Fibroblast of lung (primary cell): ENCODE results near the gene TENM4.

Experiments
- EZH2 ChIP-seq: IDR thresholded peaks from 2 replicates; pipeline ENCODE4 v1.5.1; 2012; ENCODE audit warnings: low read length, control low read depth, mild to moderate bottlenecking; ENCODE audit errors: missing control alignments
- TF ChIP-seq, protein P1 (sequence below), 2 donors: IDR thresholded peaks in 1 of 2; conservative IDR thresholded peaks in 1 of 2; 1 replicate in 1 of 2; 2 replicates in 1 of 2; pipeline ENCODE4 v1.5.1; 2011 to 2012; ENCODE audit warnings: low read length in 2 of 2, control low read depth in 1 of 2, inconsistent platforms in 1 of 2, low read depth in 1 of 2, mild to moderate bottlenecking in 1 of 2

DNA sequence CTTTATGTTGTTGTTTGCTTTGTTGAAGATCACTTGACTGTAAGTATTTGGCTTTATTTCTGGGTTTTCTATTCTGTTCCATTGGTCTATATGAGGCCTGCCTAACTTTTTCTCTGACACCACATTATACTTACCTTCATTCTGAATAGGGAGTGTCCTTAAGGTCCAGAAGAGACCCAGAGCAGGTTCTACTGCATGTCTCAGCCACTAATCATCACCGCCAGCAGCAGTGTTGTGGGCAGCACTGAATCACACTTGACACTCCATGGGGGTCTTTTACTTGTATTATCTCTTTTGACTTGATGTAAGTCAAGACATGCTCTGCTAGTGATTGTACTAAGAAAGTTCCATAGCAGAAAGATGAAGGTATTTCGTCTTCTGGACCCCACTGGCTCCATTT is 274.9 kb downstream of the TENM4 start:
- TF ChIP-seq, protein P1, sequence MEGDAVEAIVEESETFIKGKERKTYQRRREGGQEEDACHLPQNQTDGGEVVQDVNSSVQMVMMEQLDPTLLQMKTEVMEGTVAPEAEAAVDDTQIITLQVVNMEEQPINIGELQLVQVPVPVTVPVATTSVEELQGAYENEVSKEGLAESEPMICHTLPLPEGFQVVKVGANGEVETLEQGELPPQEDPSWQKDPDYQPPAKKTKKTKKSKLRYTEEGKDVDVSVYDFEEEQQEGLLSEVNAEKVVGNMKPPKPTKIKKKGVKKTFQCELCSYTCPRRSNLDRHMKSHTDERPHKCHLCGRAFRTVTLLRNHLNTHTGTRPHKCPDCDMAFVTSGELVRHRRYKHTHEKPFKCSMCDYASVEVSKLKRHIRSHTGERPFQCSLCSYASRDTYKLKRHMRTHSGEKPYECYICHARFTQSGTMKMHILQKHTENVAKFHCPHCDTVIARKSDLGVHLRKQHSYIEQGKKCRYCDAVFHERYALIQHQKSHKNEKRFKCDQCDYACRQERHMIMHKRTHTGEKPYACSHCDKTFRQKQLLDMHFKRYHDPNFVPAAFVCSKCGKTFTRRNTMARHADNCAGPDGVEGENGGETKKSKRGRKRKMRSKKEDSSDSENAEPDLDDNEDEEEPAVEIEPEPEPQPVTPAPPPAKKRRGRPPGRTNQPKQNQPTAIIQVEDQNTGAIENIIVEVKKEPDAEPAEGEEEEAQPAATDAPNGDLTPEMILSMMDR (conservative IDR thresholded peaks at IDR 0.05 in 1 of 2, IDR thresholded peaks at IDR 0.05 in 1 of 2; ENCODE audit: low read depth in 1 of 2, low read length in 2 of 2) = no peak
- TF ChIP-seq EZH2 = no peak
